Neural progenitor cell (in vitro differentiated cells): Measurements from ENCODE around the gene WDPCP.

Experiments
- CTCF ChIP-seq: fragments of 200-600 bp; sonication (generic); IDR thresholded peaks from 2 replicates; pipeline ENCODE4 v1.5.1; 2017; ENCODE audit warnings: antibody characterized with exemption, mild to moderate bottlenecking
- EZH2 ChIP-seq: fragments of 200-600 bp; sonication (generic); IDR thresholded peaks from 2 replicates; pipeline ENCODE4 v1.6.1; 2017; ENCODE audit warnings: antibody characterized with exemption, mild to moderate bottlenecking, moderate library complexity
- EZH2phosphoT487 ChIP-seq: fragments of 200-600 bp; sonication (generic); IDR thresholded peaks from 2 replicates; pipeline ENCODE4 v1.6.1; 2017; ENCODE audit warnings: antibody characterized with exemption

GRCh38 chr2:63425079-63425416 lies 163.2 kb downstream of the WDPCP start:
- no peak for TF ChIP-seq CTCF
- no peak for TF ChIP-seq EZH2
- no peak for TF ChIP-seq EZH2phosphoT487
